ENCODE results near the gene C15orf40. TPM values are rescaled to one million over a fixed set of nuclear protein-coding genes. Genes with fewer than 3 reads are reported as not detected.
A peak's percentile ranks its signal among the peaks of the same experiment; 100 is the strongest.
"Not testable (repeated sequence)": the region's sequence is repeated elsewhere in the genome, so short reads cannot be mapped to it uniquely, and the experiment has no call there.

The C15orf40 gene
- polyA plus RNA-seq, 1 experiment, result 17.9 TPM

DNA sequence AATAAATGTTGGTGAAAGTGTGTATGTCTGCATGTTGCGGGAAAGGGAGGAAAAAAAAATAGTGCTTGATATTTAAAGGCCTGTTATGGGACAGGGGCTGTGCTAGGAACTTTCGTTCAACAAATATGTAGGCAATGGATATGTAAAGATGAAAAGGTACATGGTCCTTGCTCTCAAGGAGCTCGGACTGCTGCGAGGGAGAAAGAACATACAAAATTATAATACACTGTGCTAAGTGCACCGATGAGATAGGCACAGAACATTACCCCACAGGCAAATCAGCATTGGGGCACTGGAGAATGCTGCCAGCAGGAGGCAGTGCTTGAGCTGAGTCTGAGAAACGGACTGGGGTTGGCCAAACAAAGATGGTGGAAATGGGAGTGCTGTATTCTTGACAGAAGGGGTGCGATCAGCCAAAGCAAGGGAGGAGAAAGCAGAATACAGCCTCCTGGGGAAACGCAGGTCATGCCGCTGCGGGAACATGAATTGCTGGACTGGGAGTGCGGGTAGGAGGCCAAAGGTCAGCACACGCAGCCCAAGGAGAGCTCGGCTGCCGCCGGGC, 649 bp downstream of the C15orf40 start:
- POLR2A ChIA-PET, result no interaction called here
- CTCF ChIA-PET, result interaction anchor here (0.7 to 2.4 kb wide), 29 partner anchors 9 to 564 kb away, joined by 3 to 29 read pairs (median 3); partner anchors contain the start of genes HDGFL3 and RPS17
- H3K36me3 ChIP-seq (ENCODE audit: control insufficient read depth, insufficient read depth, low read length), result peaks cover 2% of the 10 kb centered on the region
- H3K4me3 ChIP-seq (ENCODE audit: low read depth, low read length), result peak overlapping the region; percentile 59
- peak; percentile 20 for DNase-seq (ENCODE audit: low read depth)
- TF ChIP-seq, protein P1, sequence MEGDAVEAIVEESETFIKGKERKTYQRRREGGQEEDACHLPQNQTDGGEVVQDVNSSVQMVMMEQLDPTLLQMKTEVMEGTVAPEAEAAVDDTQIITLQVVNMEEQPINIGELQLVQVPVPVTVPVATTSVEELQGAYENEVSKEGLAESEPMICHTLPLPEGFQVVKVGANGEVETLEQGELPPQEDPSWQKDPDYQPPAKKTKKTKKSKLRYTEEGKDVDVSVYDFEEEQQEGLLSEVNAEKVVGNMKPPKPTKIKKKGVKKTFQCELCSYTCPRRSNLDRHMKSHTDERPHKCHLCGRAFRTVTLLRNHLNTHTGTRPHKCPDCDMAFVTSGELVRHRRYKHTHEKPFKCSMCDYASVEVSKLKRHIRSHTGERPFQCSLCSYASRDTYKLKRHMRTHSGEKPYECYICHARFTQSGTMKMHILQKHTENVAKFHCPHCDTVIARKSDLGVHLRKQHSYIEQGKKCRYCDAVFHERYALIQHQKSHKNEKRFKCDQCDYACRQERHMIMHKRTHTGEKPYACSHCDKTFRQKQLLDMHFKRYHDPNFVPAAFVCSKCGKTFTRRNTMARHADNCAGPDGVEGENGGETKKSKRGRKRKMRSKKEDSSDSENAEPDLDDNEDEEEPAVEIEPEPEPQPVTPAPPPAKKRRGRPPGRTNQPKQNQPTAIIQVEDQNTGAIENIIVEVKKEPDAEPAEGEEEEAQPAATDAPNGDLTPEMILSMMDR (IDR thresholded peaks at IDR 0.05; ENCODE audit: insufficient read depth, low read depth, low read length), result peak; percentile 89
- no peaks in the 10 kb centered on the region for H3K27me3 ChIP-seq (ENCODE audit: control insufficient read depth, insufficient read depth, low read length)

GRCh38 chr15:83000672-83001031, 10.8 kb downstream of the C15orf40 start:
- CTCF ChIA-PET, result interaction anchor here (1.0 to 4.6 kb wide), 7 partner anchors 10 to 473 kb away, joined by 3 to 29 read pairs (median 4); partner anchors contain the start of gene C15orf40
- H3K27me3 ChIP-seq (ENCODE audit: control insufficient read depth, insufficient read depth, low read length); H3K36me3 ChIP-seq (ENCODE audit: control insufficient read depth, insufficient read depth, low read length); H3K4me3 ChIP-seq (ENCODE audit: low read depth, low read length); DNase-seq (ENCODE audit: low read depth); POLR2A ChIA-PET: not testable (repeated sequence)

DNA sequence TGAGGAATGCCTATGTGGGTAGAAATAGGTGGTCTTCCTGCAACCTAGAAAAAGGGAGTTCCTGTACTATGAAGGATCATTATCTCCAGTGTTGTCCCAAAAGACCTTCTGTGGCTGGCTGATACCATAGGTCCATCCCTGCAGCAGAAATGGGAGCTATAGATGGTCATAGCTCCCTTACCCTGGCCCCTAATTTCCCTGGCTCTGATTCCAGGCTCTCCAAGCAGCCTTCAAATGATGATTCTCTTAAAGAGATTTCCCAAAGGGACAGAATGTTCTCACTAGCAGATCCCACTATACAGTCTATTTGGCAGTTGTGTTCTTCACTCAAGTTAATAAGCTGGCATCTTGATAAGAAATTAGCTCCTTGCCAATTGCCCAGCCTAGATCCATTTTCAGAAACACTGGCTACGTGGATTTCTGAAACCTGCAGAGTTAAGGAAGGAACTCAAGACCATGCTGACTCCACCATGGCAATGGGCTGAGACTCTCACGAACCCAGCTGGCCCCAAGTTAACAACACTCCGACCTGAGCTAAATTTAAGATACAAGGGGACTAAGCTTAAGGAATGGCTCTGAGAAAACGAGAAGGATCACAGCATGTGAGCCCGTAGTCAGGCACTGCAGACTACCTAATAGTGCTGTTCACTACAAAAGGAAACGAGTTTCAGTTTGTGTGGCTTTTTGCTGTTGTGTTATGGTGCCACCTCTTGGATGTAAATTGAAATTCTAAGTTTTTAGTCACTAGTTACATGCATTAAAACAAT, 11.4 kb downstream of the C15orf40 start:
- ChIA-PET POLR2A (no interaction called here), CTCF (interaction anchor here (0.8 to 4.6 kb wide), 10 partner anchors 9 to 473 kb away, joined by 3 to 29 read pairs (median 4); partner anchors contain the start of genes C15orf40 and RAMAC)
- no peaks in the 10 kb centered on the region for H3K36me3 ChIP-seq (ENCODE audit: control insufficient read depth, insufficient read depth, low read length)
- TF ChIP-seq, protein P1 (IDR thresholded peaks at IDR 0.05; ENCODE audit: insufficient read depth, low read depth, low read length), result peak; percentile 58
- H3K4me3 ChIP-seq (ENCODE audit: low read depth, low read length), result peak overlapping the region; percentile 29
- no peak for DNase-seq (ENCODE audit: low read depth)
- H3K27me3 ChIP-seq (ENCODE audit: control insufficient read depth, insufficient read depth, low read length), result no peaks in the 10 kb centered on the region

DNA sequence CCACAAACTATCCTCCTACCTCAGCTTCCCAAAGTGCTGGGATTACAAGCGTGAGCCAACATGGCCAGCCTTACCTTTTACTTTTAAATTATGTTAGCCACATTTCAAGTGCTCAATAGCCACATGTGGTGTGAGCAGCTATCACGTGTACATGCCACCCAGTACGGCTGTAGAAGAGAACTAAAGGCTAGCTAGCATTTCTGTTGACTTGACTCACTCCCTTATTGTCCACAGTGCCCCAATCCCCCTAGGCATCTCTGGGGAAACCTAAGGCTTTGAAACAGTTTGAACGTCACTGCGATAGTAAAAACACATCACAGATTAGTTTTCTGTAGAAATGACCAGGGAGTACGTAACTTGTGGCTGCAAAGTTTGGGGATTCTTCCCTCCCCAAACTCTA, 12.0 kb downstream of the C15orf40 start:
- no peak for DNase-seq (ENCODE audit: low read depth)
- POLR2A ChIA-PET, result no interaction called here
- Histone ChIP-seq H3K27me3 (ENCODE audit: control insufficient read depth, insufficient read depth, low read length) (no peaks in the 10 kb centered on the region), H3K36me3 (ENCODE audit: control insufficient read depth, insufficient read depth, low read length) (no peaks in the 10 kb centered on the region), H3K4me3 (ENCODE audit: low read depth, low read length) (no peak overlapping the region)
- TF ChIP-seq, protein P1 (IDR thresholded peaks at IDR 0.05; ENCODE audit: insufficient read depth, low read depth, low read length), result no peak
- CTCF ChIA-PET, result interaction anchor here (0.8 to 4.6 kb wide), 7 partner anchors 9 to 472 kb away, joined by 3 to 29 read pairs (median 5); partner anchors contain the start of genes C15orf40 and RAMAC

DNA sequence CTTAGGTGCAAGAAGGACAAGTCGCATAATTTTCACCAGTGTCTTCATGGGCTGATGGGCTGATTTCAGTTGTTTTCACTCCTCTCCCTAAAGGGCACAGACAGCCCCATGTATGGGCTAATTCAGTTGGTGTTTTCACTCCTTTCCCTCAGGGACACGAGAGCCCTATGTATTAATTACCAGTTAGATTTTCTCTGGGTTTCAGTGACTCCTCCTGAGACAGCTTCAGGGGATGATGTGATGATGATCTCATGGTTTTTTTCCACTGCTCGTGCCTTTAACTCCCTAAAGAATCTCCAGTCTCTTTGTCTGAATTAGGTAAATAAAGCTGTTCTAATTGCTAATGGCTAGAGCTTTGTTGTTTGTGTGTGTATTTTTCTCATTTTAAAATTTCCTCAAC, 15.5 kb downstream of the C15orf40 start:
- H3K36me3 ChIP-seq (ENCODE audit: control insufficient read depth, insufficient read depth, low read length), result 0 out of 2 replicates have a peak, but pooled peaks cover 1% of the 10 kb centered on the region
- CTCF ChIA-PET, result interaction anchor here (1.7 kb wide), 1 partner anchor 9 kb away, joined by 3 read pairs; no protein-coding TSS in a partner anchor
- no peak overlapping the region for H3K4me3 ChIP-seq (ENCODE audit: low read depth, low read length)
- no peak for DNase-seq (ENCODE audit: low read depth)
- POLR2A ChIA-PET, result interaction anchor here (0.6 kb wide), 1 partner anchor 40 kb away, joined by 3 read pairs; no protein-coding TSS in a partner anchor
- TF ChIP-seq, protein P1 (IDR thresholded peaks at IDR 0.05; ENCODE audit: insufficient read depth, low read depth, low read length), result no peak
- no peaks in the 10 kb centered on the region for H3K27me3 ChIP-seq (ENCODE audit: control insufficient read depth, insufficient read depth, low read length)

Measured in BJ (cell line).